Left renal cortex interstitium (tissue), 4 donors: ENCODE measurements around the gene RXFP3. TPM values are rescaled to one million over a fixed set of nuclear protein-coding genes. Genes with fewer than 3 reads are reported as not detected.

ENCODE experiments used
- DNase-seq, 4 donors: peaks; one replicate each; pipeline ENCODE4 v3.0.0-alpha.2; 2013; ENCODE audit warnings: low read depth in 4 of 4, low spot score in 2 of 4, missing footprints in 1 of 4
- polyA plus RNA-seq, 4 donors: library from polyadenylated mRNA; unstranded; fragments of 120-200 nt; gene quantifications; one replicate each; pipeline ENCODE4 v1.2.1, GENCODE V29; 2013; ENCODE audit not compliant: insufficient read length in 4 of 4

Gene RXFP3
- polyA plus RNA-seq, 4 donors, result 0.10 to 0.27 (median 0.21) TPM; not detected in 1

- DNase-seq, result no peak
These were observed 42.1 kb downstream of the RXFP3 start for GRCh38 chr5:33978306-33978705.

- no peak for DNase-seq
These were observed 43.8 kb downstream of the RXFP3 start for GRCh38 chr5:33980030-33980429.

- no peak for DNase-seq
These were observed 45.4 kb downstream of the RXFP3 start for GRCh38 chr5:33981408-33982162.

- DNase-seq, result no peak
These were observed 48.0 kb downstream of the RXFP3 start for GRCh38 chr5:33984178-33984577.

GRCh38 chr5:33984671-33985124 lies 48.5 kb downstream of the RXFP3 start, which contains the start of gene SLC45A2:
Gene SLC45A2, minus strand, starts transcription at chr5:33984693. Its CDS starts 110 bp downstream, at chr5:33984583.
- no peak for DNase-seq

GRCh38 chr5:33985447-33985846 lies 49.3 kb downstream of the RXFP3 start:
- DNase-seq, result no peak

Other genes starting within 250 kb of the RXFP3 start
- 10 to 100 TPM; 14.6 to 17.2 (median 16.6) TPM for gene ADAMTS12, start 44.4 kb upstream of the RXFP3 start, polyA plus RNA-seq
- gene SLC45A2, start 48.3 kb downstream of the RXFP3 start, polyA plus RNA-seq, result under 1 TPM; 0.16 to 0.96 (median 0.60) TPM
- gene AMACR, start 71.7 kb downstream of the RXFP3 start, polyA plus RNA-seq, result 10 to 100 TPM; 82.4 to 84.2 (median 83.2) TPM
- 10 to 100 TPM; 46.4 to 73.6 (median 55.9) TPM for gene C1QTNF3, start 106.8 kb downstream of the RXFP3 start, polyA plus RNA-seq